HG03103 (cell line): Measurements from ENCODE around the gene HMGA1.
A peak's percentile ranks its signal among the peaks of the same experiment; 100 is the strongest.

Source experiments
- ATAC-seq: cut with Tn5 transposase; IDR thresholded peaks from one replicate; pipeline ENCODE4 v1.9.1; 2021; ENCODE audit warnings: low read depth; ENCODE audit not compliant: unreplicated experiment

Gene HMGA1, protein sequence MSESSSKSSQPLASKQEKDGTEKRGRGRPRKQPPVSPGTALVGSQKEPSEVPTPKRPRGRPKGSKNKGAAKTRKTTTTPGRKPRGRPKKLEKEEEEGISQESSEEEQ

DNA sequence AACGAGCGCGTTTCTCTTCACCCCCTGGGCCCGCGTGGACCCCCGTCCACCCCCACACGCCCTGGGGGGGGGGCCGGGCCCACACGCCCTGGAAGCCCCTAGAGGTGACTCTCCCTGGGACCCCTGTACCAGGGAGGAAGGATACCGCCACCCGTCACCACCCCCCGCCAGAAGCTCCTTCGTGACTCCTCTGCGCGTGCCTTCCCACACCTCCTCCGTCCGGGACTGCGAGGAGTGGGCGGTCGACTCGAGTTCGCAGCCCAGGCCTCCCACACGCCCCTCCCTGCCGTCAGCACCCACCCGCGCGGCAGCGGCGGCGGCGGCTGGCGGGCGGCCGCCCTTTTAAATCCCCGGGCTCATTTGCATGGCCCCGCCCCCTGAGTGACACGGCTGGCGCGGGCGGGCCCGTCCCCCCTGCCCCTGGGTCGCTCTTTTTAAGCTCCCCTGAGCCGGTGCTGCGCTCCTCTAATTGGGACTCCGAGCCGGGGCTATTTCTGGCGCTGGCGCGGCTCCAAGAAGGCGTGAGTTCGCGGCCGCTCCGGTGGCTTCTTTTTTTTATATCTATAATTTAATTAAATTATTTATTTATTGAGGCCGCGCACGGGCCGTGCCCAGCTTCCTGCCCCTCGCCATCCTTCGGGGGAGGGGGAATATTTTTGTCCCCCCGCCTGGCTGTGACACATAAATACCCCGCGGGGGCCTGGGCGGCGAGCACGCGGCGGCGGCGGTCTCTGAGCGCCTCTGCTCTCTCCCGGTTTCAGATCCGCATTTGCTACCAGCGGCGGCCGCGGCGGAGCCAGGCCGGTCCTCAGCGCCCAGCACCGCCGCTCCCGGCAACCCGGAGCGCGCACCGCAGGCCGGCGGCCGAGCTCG lies at the start of gene HMGA1:
HMGA1 (plus strand) TSS at position 431 of the 873 bp plus-strand sequence. CDS start 3,908 bp downstream, outside the sequence.
- ATAC-seq = peak; percentile 65

DNA sequence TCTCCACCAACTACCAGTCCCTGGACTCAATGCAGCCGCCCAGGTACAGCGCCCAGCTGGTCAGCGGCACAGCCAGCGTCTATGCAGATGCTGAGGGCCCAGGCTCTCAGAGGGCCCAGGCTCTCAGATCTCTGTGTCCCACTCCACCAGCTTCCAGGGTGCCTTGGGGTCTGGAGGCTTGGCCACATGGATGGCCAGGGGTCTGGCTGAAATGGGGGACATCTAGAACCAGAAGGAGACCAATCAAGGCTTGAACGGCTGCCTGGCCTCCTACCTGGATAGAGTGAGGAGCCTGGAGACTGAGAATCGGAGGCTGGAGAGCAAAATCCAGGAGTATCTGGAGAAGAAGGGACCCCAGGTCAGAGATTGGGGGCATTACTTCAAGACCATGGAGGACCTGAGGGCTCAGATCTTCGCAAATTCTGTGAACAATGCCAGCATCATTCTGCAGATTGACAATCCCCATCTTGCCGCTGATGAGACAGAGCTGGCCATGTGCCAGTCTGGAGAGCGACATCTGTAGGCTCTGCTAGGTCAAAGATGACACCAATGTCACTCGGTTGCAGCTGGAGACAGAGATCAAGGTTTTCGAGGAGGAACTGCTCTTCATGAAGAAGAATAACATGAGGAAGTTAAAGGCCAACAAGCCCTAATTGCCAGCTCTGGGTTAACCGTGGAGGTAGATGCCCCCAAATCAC lies 46.7 kb upstream of the HMGA1 start:
- ATAC-seq = no peak

DNA sequence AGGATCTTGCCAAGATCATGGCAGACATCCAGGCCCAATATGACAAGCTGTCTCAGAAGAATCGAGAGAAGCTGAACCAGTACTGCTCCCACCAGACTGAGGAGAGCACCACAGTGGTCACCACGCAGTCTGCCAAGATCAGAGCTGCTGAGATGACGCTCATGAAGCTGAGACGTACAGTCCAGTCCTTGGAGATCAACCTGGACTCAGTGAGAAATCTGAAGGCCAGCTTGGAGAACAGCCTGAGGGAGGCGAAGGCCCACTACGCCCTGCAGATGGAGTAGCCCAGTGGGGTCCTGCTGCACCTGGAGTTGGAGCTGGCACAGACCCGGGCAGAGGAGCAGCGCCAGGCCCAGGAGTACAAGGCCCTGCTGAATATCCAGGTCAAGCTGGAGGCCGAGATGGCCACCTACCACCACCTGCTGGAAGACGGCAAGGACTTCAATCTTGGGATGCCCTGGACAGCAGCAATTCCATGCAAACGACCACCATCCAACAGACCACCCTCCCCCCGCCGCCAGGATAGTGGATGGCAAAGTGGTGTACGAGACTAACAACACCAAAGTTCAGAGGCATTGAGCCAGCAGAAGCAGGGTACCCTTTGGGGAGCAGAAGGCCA lies 46.1 kb upstream of the HMGA1 start:
- ATAC-seq = no peak

DNA sequence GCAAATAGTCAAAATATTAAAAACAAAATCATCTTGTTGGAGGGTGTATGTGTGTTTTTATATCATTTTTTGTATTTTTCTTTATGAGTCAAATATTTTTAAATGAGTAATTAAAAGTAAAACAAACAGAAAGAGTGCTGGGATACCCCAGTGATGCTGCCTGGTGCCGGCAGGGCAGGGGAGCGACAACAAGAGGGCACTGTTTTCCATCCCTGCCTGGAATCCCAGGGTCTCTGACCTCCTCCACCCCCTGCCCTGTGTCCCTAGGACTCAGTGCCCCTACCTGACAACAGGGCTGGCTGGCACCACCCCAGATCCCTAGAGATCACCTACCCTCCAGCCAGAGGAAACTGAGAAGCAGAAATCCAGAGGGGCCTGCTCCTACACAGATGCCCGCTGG lies 41.9 kb upstream of the HMGA1 start:
- ATAC-seq = no peak

DNA sequence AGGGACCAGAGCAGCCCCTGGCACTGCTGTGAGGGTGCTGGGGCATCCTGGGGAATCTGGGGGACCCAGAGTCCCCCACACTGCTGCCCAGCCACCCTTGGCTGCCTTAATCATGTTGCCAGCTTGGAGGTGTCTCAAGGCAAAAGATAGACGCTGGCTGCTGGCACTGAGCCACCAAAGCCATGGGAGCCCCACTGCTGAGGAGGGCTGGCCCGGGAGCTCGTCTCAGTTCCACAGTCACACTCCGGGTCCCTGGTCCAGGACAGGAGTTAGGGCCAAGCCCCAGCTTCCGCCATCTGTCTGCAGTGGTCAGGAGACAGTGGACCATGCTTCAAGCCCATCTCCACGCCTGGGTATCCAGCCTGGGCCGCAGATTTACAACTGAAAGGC lies 41.0 kb upstream of the HMGA1 start:
- ATAC-seq = no peak

DNA sequence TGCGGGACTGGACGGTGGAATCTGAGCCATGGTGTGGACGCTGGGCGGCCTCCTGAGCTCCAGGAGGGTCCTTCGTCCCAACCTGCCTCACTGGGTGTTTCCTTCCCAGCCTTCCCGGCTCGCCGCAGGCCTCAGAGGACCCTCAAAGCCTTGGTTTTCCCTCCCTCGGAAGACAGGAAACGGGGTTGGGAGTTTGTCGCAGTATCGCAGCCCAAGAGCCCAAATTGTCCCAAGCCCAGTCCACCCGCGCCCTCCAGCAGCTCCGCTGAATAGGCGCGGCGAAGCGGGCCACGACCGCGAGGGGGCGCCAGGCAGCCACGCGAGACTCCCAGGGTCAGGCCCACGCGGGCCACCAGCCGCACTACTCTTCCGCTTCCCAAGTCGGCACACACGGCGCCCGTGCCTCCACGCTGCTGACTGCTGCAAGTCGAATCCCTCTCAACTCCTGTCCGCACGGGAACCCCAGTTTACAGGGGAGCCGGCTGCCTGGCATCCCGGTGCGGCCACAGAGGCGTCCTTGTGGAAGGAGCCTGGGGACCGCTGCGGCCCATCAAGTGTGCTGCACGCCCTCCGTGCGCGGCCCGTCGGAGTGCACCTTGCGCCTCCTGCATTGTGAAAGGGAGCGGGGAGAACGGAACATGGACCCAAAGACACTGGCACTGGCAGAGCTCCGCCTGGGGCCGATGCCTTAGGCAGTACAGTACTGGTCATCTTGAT lies 40.4 kb upstream of the HMGA1 start:
- ATAC-seq = no peak

DNA sequence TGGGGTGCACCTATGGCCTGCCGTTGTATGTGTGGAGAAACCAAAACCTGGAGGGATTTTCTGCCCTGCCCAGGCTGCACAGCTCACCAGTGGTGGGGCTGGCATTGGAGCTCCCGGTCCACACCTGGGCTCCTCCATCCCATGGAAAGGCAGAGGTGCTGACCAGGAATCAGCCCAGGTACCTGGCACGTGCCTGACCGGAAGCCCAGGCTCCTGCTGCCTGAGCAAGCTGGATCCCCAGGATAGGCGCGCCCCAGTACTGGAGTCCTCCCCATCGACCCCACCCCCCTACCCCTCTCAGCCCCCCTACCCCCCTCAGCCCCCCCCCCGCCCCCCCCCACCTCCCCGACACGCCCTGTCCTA lies 39.9 kb upstream of the HMGA1 start:
- no peak for ATAC-seq

DNA sequence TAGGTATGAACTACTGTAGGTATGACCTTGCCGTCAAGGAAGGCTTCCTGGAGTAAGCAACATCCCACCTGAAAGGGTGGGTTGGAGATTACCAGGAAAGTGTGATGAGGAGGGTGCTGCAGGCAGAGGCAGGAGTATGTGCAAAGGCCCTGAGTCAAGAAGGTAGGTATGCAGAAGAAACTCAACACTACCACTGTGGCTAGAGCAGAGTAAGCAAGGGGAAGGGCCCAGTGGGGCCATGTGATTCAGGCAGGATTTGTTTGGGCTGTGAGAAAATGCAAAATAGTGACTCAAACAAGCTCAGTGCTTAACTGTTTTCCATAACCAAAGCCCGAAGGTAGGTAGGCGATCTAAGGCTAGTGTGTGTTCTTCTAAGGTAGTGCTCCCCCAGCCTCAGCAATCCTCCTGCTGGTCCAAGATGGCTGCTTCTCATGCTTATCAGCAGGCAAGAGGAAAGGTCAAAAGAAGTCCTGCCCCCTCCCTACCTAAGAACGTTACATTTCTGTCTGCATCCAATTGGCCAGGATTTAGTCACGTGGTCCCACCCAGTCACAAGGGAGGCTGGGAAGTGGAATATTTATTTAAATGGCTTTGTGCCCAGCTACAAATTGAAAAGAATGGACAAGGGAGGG lies 36.2 kb upstream of the HMGA1 start:
- no peak for ATAC-seq

DNA sequence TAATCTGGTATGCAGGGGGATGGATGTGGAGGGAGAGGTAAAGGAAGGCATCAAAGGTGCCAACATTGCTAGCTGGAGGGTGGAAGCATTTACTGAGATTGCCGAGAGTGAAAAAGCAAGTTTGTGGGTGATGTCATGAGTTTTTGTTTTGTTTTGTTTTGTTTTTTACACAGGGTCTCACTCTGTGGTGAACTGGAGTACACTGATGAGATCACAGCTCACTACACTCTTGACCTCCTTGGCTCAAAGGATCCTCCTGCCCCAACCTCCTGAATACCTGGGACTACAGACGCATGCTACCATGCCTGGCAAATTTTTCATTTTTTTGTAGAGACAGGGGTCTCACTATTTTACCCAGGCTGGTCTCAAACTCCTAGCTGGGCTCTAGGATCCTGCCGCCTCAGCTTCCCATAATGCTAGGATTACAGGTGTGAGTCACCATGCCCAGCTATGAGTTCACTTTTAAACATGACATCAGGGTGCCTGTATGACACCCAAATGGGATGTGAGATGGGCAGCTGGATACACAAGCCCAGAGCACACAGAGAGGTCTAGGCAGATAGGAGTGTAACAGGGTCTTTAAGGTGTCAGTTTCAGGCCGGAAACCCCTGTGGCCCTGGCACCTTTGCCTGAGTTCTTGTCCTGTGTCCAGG lies 35.1 kb upstream of the HMGA1 start:
- ATAC-seq = no peak

DNA sequence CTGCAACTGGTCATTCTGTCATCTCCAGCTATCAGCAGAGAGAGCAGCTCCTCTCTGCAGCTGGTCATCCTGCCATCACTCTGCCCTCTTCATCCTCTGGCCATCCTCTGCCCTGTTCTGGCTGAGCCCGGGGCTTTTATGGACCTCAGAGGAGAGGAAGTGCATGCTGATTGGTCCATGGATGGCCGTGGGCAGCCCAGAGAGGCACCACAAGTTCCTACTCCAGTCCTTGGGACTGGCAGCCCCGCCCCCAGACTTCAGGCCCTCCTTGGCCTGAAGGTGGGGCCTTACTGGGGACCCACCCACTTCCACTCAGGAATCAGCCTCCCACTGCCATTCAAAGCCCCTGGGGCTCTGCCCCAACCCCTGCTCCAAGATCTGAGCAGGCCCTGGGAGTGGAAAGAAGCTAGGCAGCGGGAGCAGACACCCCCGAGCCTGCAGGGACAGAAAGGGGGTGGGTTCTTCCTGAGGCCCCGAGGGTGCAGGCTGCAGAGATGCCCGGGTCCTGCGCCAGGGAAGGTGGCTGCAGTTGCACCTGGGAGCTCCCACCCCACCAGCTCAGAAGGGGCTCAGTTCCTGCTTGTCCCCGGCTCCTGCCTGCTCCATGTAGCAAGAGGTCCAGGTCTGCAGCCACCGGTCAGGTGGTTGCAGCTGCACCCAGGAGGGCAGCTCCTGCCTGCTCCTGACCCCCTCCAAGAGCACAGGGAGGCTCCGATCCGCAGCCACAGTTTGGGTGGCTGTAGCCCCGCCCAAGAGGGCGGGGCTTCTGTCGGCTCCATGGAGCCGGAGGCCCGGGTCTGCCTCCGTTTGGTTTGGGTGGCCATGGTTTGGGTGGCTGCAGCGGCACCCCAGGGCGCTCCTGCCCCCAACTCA lies 34.1 kb upstream of the HMGA1 start:
- ATAC-seq = no peak

DNA sequence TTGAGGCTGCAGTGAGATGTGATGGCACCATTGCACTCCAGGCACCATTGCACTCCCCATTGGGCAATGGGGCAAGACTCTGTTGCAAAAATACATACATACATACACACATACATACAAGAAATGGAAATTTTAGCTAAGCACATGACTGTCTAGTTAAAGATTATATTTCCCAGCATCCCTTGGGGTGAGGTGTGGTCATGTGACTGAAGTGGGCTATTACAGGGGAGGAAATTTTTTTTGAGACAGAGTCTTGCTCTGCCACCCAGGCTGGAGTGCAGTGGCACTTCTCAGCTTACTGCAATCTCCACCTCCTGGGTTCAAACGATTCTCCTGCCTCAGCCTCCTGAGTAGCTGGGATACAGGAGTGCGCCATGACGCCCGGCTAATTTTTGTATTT lies 32.0 kb upstream of the HMGA1 start:
- no peak for ATAC-seq

DNA sequence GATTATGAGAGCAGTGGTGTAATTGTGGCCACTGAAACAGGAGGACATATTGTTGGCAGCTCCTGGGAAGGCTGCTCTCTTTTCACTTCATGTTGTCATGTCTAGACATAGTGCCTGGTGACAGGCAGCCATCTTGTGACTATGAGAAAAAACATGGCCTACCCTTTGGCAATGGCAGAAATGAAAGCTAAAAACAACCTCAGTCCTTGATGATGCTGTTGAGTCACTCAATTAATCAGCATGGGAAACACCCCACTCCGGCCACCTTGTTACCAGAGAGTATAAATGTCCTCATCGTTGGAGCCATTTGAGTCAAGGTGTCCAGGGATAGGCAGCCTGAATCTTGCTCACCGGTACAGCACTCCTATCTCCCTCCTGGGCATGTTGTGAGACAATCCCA lies 31.2 kb upstream of the HMGA1 start:
- ATAC-seq = no peak

DNA sequence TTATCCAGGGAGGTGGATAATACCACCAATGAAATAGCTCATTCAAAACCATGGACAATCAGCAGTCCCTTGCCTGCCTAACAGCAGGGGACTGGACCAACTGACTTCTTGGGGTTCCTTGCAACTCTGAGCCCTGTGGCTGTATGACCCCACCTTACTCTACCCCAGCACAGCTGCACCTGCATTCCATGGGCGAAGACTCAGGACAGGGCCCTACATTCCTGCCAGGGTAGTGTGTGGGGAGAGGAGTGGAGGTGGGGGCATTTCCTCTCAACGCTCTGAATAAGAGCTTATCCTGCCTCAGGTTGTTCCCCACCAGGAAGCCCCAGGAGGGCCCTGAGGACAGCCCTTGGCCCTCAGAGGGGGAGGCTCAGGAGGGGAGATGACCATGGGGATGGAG lies 30.8 kb upstream of the HMGA1 start:
- no peak for ATAC-seq

DNA sequence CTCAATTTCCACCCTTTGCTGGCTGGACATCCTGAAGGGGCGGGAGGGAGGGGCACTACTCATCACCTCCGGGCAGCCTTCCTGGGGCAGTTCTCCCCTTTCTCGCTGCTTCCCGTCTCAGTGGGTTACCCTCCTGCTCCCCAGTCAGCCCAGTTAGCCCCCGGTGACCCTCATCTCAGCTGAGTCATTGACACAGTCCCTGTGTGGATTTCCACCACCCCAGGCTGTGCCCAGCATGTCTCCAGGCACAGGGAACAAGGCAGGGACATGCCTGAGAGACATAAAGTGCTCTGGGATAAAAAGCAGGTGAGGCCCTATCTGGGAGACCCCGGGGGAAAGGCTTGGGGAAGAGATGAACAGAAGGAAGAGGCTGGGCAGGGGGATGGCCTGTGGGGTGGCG lies 29.9 kb upstream of the HMGA1 start:
- no peak for ATAC-seq

DNA sequence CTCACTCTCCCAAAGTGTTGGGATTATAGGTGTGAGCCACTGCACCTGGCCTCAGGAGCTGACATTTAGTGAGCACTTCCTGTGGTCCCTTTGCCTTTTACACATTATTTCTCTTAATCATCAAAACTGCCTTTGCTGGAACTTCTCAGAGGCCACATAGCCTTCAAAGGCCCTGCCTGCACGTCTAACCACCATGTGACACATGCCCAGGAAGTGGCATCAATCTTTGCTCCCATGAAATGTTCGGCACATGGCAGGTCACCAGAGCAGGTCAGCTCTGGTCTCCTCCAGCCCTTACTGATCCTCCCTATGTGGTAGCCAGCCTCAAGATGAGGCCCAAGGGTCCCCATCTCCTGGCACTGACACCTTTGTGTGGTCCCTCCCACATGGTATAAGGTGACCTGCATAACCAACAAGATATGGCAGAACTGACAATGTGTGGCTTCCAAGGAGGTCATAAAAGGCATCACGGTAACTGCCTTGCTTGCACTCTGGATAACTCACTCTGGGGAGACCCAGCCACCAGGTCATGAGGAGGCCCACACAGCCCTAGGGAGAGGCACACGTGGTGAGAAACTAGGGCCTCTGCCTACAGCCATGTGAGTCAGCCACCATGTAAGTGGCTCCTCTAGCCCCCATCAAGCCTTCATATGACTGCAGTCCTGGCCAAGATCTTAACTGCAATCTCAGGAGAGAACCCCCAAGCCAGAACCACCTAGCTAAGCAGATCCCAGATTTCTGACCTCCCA lies 28.8 kb upstream of the HMGA1 start:
- ATAC-seq = no peak

DNA sequence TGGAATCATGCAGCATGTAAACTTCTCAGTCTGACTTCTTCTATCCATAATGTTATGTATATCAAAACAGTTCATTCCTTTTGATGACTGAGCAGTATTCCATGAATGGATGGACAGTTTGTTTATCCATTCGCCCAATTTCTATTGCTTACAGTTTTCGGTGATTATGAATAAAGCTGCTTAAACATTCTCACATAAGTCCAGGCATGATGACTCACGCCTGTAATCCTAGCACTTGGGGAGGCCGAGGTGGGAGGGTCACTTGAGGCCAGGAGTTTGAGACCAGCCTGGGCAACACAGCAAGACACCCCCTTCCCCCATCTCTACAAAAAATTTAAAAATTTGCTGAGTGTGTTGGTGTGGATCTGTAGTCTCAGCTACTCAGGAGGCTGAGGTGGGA lies 22.9 kb upstream of the HMGA1 start:
- no peak for ATAC-seq

DNA sequence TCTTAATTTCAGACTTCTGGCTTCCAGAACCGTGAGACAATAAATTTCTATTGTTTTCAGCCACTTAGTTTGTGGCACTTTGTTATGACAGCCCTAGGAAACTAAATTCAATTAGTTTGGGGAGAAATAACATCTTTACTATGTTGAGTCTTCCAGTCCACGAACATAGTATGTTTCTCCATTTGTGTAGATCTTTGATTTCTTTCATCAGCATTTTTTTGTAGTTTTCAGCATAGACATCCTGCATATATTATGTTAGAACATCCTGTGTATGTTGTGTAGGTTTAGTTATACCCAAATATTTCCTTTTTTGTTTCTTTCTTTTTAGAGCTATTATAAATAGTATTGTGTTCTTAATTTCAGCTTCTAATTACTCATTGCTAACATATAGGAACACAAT lies 18.0 kb upstream of the HMGA1 start:
- ATAC-seq = no peak

DNA sequence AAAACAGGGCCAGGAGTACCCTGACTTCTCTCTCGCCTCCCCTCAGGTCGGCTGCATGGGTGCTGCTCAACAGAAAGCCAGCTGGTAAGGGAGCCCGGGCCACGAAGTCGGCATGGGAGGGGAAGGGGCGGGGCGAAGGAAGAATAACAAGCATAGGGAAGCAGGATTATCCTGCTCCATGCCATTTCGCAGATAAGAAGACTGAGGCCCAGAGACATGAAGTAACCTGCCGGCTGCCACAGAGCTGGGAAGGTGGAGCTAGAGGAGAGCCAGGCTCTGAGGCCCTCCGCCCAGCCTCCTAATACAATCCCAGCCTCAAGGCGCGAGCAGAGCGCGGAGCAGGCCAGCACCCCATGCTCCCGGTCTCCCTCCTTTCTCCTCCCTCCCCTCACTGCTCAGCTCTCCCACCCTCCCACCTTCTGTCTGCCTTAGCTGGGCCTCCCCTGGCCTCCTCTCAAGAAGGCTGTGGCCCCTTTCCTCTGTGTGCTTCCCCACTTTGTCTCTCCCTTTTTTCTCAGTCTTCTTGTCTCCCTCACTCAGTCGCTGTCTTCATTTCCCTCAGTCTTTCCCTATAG lies 13.2 kb upstream of the HMGA1 start:
- peak; percentile 16 for ATAC-seq
